Gastrocnemius medialis (tissue), 4 donors: Measurements from ENCODE around the gene CCR3. TPM values are rescaled to one million over a fixed set of nuclear protein-coding genes. Genes with fewer than 3 reads are reported as not detected.
"Not testable (repeated sequence)": the region's sequence is repeated elsewhere in the genome, so short reads cannot be mapped to it uniquely, and the experiment has no call there.

ENCODE experiments used
- ATAC-seq, 2 donors: fragments of 150-250 bp; one replicate each; pipeline ENCODE4 v1.9.1; 2016
- DNase-seq, 2 donors: peaks; one replicate each; pipeline ENCODE4 v3.0.0-alpha.2; 2019
- H3K27ac ChIP-seq, 4 donors: fragments of 200-600 bp; sonication (generic); 1 replicate in 1 of 4; 2 replicates in 3 of 4; pipeline ENCODE4 v1.5.1; 2016 to 2018; ENCODE audit warnings: mild to moderate bottlenecking in 2 of 4, moderate library complexity in 1 of 4
- H3K27me3 ChIP-seq, 3 donors: fragments of 200-600 bp; sonication (generic) in 2 of 3; 1 replicate in 1 of 3; 2 replicates in 2 of 3; pipeline versions ENCODE4 v1.5.1 to v1.6.0; 2016 to 2019; ENCODE audit warnings: mild to moderate bottlenecking in 1 of 3, moderate library complexity in 1 of 3
- H3K36me3 ChIP-seq, 2 donors: fragments of 200-600 bp; sonication (generic) in 1 of 2; one replicate each; pipeline ENCODE4 v1.5.1; 2017 to 2018
- H3K4me1 ChIP-seq, 2 donors: fragments of 200-600 bp; sonication (generic) in 1 of 2; one replicate each; pipeline ENCODE4 v1.5.1; 2016 to 2017; ENCODE audit warnings: mild to moderate bottlenecking in 2 of 2
- H3K4me3 ChIP-seq, 4 donors: fragments of 200-600 bp; sonication (generic) in 3 of 4; 1 replicate in 1 of 4; 2 replicates in 3 of 4; pipeline ENCODE4 v1.5.1; 2016 to 2019; ENCODE audit warnings: mild to moderate bottlenecking in 2 of 4
- H3K9me3 ChIP-seq, 3 donors: fragments of 200-600 bp; sonication (generic) in 2 of 3; 1 replicate in 1 of 3; 2 replicates in 2 of 3; pipeline ENCODE4 v1.5.1; 2016 to 2019
- POLR2A ChIP-seq, 2 donors: fragments of 450-650 bp; IDR thresholded peaks; one replicate each; pipeline ENCODE4 v1.6.1; 2017; ENCODE audit warnings: antibody characterized with exemption in 2 of 2, mild to moderate bottlenecking in 2 of 2, moderate library complexity in 2 of 2
- in situ Hi-C, 4 donors: fragments of 200-750 bp; cut with MboI; loops; one replicate each; pipeline versions ENCODE4 v1.15.0 to v1.8.0; 2017; ENCODE audit warnings: low sequenced_read_pairs in 4 of 4
- intact Hi-C: fragments of 100-400 bp; cut with DNase I; formaldehyde crosslinking; loops from one replicate; pipeline ENCODE4 v1.15.1; 2023; ENCODE audit warnings: low total_unique reads
- total RNA-seq, 4 donors: library from RNA; depleted of rRNA; stranded (reverse); fragments of >200 nt; gene quantifications; one replicate each; pipeline versions ENCODE4 v1.1.0 to v1.2.3, GENCODE V29; 2016
- TF ChIP-seq, protein P1 (sequence below), 5 experiments: fragments of 450-650 bp in 3 of 5; fragments of 200-600 bp in 2 of 5; sonication (generic) in 2 of 5; IDR thresholded peaks in 4 of 5; conservative IDR thresholded peaks in 1 of 5; 1 replicate in 4 of 5; 2 replicates in 1 of 5; pipeline ENCODE4 v1.5.1; 2016 to 2019; ENCODE audit warnings: antibody characterized with exemption in 5 of 5, mild to moderate bottlenecking in 3 of 5, moderate library complexity in 3 of 5

CCR3 gene
- total RNA-seq, 4 donors from 2014 or later = not detected

- no peak for ATAC-seq
- H3K27me3 ChIP-seq = no peaks in the 10 kb centered on the region
- no peaks in the 10 kb centered on the region for H3K4me1 ChIP-seq
- TF ChIP-seq, protein P1, sequence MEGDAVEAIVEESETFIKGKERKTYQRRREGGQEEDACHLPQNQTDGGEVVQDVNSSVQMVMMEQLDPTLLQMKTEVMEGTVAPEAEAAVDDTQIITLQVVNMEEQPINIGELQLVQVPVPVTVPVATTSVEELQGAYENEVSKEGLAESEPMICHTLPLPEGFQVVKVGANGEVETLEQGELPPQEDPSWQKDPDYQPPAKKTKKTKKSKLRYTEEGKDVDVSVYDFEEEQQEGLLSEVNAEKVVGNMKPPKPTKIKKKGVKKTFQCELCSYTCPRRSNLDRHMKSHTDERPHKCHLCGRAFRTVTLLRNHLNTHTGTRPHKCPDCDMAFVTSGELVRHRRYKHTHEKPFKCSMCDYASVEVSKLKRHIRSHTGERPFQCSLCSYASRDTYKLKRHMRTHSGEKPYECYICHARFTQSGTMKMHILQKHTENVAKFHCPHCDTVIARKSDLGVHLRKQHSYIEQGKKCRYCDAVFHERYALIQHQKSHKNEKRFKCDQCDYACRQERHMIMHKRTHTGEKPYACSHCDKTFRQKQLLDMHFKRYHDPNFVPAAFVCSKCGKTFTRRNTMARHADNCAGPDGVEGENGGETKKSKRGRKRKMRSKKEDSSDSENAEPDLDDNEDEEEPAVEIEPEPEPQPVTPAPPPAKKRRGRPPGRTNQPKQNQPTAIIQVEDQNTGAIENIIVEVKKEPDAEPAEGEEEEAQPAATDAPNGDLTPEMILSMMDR (IDR thresholded peaks at IDR 0.05 in 4 of 5, conservative IDR thresholded peaks at IDR 0.05 in 1 of 5) = no peak
- TF ChIP-seq POLR2A (IDR thresholded peaks at IDR 0.05) = no peak
- H3K27ac ChIP-seq = no peak overlapping the region
- H3K9me3 ChIP-seq = no peaks in the 10 kb centered on the region
- H3K36me3 ChIP-seq = no peaks in the 10 kb centered on the region
- no peak for DNase-seq
- intact Hi-C loops (no loop called here), in situ Hi-C loops (no loop called here)
- no peak overlapping the region for H3K4me3 ChIP-seq
Observed at GRCh38 chr3:46205286-46205960, 36.8 kb upstream of the CCR3 start.

GRCh38 chr3:46206282-46207015 is 35.8 kb upstream of the CCR3 start:
- no peaks in the 10 kb centered on the region for H3K9me3 ChIP-seq
- H3K27ac ChIP-seq = no peak overlapping the region
- in situ Hi-C loops = no loop called here
- ATAC-seq (no peak), DNase-seq (no peak)
- H3K4me1 ChIP-seq = no peaks in the 10 kb centered on the region
- intact Hi-C loops = no loop called here
- no peaks in the 10 kb centered on the region for H3K27me3 ChIP-seq
- peak overlapping the region in 1 of 4 donors; percentile 25 for H3K4me3 ChIP-seq
- TF ChIP-seq, protein P1 (IDR thresholded peaks at IDR 0.05 in 4 of 5, conservative IDR thresholded peaks at IDR 0.05 in 1 of 5) = no peak
- no peak for TF ChIP-seq POLR2A (IDR thresholded peaks at IDR 0.05)
- H3K36me3 ChIP-seq = no peaks in the 10 kb centered on the region

DNA sequence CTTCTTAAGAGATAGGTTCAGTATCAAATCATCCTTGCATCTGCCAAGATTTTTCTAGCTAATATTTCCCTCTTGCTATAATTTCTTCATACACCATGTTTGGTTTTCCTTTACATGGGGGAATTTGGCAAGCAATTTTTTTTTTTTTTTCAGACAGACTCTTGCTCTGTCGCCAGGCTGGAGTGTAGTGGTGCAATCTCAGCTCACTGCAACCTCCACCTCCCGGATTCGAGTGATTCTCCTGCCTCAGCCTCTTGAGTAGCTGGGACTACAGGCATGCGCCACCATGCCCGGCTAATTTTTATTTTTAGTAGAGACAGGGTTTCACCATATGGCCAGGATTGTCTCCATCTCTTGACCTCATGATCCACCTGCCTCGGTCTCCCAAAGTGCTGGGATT is 34.7 kb upstream of the CCR3 start:
- H3K36me3 ChIP-seq, in situ Hi-C loops, H3K4me1 ChIP-seq, ATAC-seq, H3K9me3 ChIP-seq, DNase-seq, H3K27ac ChIP-seq, H3K27me3 ChIP-seq, intact Hi-C loops: not testable (repeated sequence)
- H3K4me3 ChIP-seq = peak overlapping the region in 1 of 4 donors; percentile 25

- ATAC-seq (peak in 1 of 2 donors; percentile 18), DNase-seq (peak in 1 of 2 donors; percentile 27)
- no peak for TF ChIP-seq POLR2A (IDR thresholded peaks at IDR 0.05)
- TF ChIP-seq, protein P1 (IDR thresholded peaks at IDR 0.05 in 4 of 5, conservative IDR thresholded peaks at IDR 0.05 in 1 of 5) = peak in 2 of 5 experiments; percentile 12 to 21
- intact Hi-C loops = no loop called here
- in situ Hi-C loops = no loop called here
- Histone ChIP-seq H3K36me3 (no peaks in the 10 kb centered on the region), H3K27ac (no peak within 1 kb of the TSS), H3K4me1 (no peaks in the 10 kb centered on the region), H3K9me3 (no peaks in the 10 kb centered on the region), H3K27me3 (no peaks in the 10 kb centered on the region), H3K4me3 (peak within 1 kb of the TSS in 1 of 4 donors; percentile 25)
Observed at GRCh38 chr3:46208167-46208704, 34.0 kb upstream of the CCR3 start, which contains the start of gene CCR1. Gene CCR1 (minus strand): TSS chr3:46208313. CDS start chr3:46204313, 4,000 bp downstream.

GRCh38 chr3:46209053-46209452 is 33.2 kb upstream of the CCR3 start:
- no peaks in the 10 kb centered on the region for H3K9me3 ChIP-seq
- H3K27me3 ChIP-seq = no peaks in the 10 kb centered on the region
- ATAC-seq = no peak
- no peak overlapping the region for H3K27ac ChIP-seq
- no peak overlapping the region for H3K4me3 ChIP-seq
- DNase-seq = no peak
- H3K36me3 ChIP-seq = no peaks in the 10 kb centered on the region
- in situ Hi-C loops (no loop called here), intact Hi-C loops (no loop called here)
- TF ChIP-seq POLR2A (IDR thresholded peaks at IDR 0.05) = no peak
- TF ChIP-seq, protein P1 (IDR thresholded peaks at IDR 0.05 in 4 of 5, conservative IDR thresholded peaks at IDR 0.05 in 1 of 5) = no peak
- no peaks in the 10 kb centered on the region for H3K4me1 ChIP-seq
